Activated CD8-positive, alpha-beta T cell treated with anti-CD3 and anti-CD28 coated beads for 36 hours (primary cell): ENCODE data around the gene RBM15B. TPM values are rescaled to one million over a fixed set of nuclear protein-coding genes. Genes with fewer than 3 reads are reported as not detected.
"Not testable (repeated sequence)": the region's sequence is repeated elsewhere in the genome, so short reads cannot be mapped to it uniquely, and the experiment has no call there.

Experiments
- ATAC-seq: fragments of 200-7000 bp; cut with Tn5 transposase; one replicate; pipeline ENCODE4 v1.10.0; 2021; ENCODE audit warnings: mild to moderate bottlenecking, moderate library complexity
- CTCF ChIA-PET: fragments of 350-600 bp; sonication (Branson Sonifier 250); formaldehyde crosslinking; loops from one replicate; lab custom pipeline; 2021; ENCODE audit warnings: antibody characterized with exemption; lab: Charles Lee
- POLR2A ChIA-PET: fragments of 350-600 bp; sonication (Branson Sonifier 250); formaldehyde crosslinking; loops from one replicate; lab custom pipeline; 2021; ENCODE audit warnings: antibody characterized with exemption; lab: Charles Lee
- DNase-seq: peaks from one replicate; pipeline ENCODE4 v3.0.0-alpha.2; 2020
- H3K27ac Mint-ChIP-seq: one replicate; pipeline ENCODE4 v1.8.0; 2021; ENCODE audit warnings: mild to moderate bottlenecking, mixed read lengths
- H3K27me3 Mint-ChIP-seq: one replicate; pipeline ENCODE4 v1.8.0; 2021; ENCODE audit warnings: mixed read lengths
- H3K36me3 Mint-ChIP-seq: one replicate; pipeline ENCODE4 v1.8.0; 2021; ENCODE audit warnings: low read depth, mixed read lengths
- H3K4me1 Mint-ChIP-seq: one replicate; pipeline ENCODE4 v1.8.0; 2021; ENCODE audit warnings: low read depth, mixed read lengths
- H3K4me3 Mint-ChIP-seq: one replicate; pipeline ENCODE4 v1.8.0; 2021; ENCODE audit warnings: mild to moderate bottlenecking, moderate library complexity, mixed read lengths
- H3K9me3 Mint-ChIP-seq: one replicate; pipeline ENCODE4 v1.8.0; 2021; ENCODE audit warnings: mixed read lengths
- CTCF ChIP-seq: fragments of 200-600 bp; IDR thresholded peaks from one replicate; pipeline ENCODE4 v1.8.0; 2022; ENCODE audit warnings: antibody characterized with exemption, mild to moderate bottlenecking
- intact Hi-C: fragments of 100-400 bp; cut with micrococcal nuclease; formaldehyde crosslinking; loops from one replicate; pipeline ENCODE4 v1.10.0; 2022
- total RNA-seq, 2 experiments: library from RNA; stranded (reverse); gene quantifications; one replicate each; pipeline ENCODE4 v1.2.3, GENCODE V29; 2021

RBM15B gene
- total RNA-seq, 2 experiments from 2014 or later, result 20.8 to 20.9 TPM

DNA sequence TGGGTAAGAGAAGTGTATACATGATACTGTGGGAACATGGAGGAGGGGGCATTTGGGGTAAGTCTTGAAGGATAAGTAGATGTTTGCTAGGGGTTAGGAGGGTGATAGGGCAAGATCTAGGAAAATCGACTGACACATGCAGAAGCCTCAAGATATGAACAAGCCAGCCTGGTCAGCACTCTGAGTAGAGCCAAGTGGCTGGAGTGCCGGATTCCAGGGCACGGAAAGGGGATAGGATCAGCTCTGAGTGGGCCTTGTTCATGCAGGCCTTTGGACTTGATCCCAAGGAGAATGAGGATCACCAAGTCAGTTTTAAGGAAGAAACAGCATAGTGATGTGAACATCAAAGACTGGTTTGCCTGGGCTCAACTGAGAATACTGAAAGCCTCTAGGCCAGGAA is 30.3 kb upstream of the RBM15B start:
- no peak overlapping the region for H3K27ac Mint-ChIP-seq
- ATAC-seq (no peak), DNase-seq (no peak)
- H3K36me3 Mint-ChIP-seq, result no peaks in the 10 kb centered on the region
- intact Hi-C loops, result no loop called here
- no peaks in the 10 kb centered on the region for H3K4me1 Mint-ChIP-seq
- no peaks in the 10 kb centered on the region for H3K9me3 Mint-ChIP-seq
- ChIA-PET CTCF (no interaction called here), POLR2A (interaction anchor here (0.8 kb wide), 1 partner anchor 330 kb away, joined by 3 read pairs; no protein-coding TSS in a partner anchor)
- H3K27me3 Mint-ChIP-seq, result no peaks in the 10 kb centered on the region
- TF ChIP-seq CTCF, result no peak
- no peak overlapping the region for H3K4me3 Mint-ChIP-seq

DNA sequence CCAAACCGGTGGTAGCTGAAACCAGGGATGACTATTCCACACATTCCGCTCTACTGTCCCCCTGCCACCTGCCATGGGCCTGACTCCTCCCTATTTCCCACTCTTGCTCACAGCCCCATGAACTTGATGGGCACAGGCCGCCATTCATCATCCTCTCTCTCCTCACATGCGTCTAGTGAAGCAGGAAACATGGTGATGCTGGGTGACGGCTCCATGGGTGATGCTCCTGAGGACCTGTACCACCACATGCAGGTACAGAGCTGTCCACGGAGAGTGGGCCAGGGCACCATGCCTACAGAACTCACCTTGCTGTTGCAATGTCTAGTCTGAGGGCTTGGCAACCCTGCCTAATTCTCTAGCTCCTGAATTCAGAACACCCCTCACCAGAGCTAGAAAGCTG is 29.3 kb upstream of the RBM15B start:
- Mint-ChIP-seq H3K4me1 (no peaks in the 10 kb centered on the region), H3K9me3 (no peaks in the 10 kb centered on the region), H3K27me3 (no peaks in the 10 kb centered on the region), H3K4me3 (no peak overlapping the region), H3K36me3 (peaks cover 1% of the 10 kb centered on the region), H3K27ac (no peak overlapping the region)
- no peak for TF ChIP-seq CTCF
- intact Hi-C loops, result no loop called here
- DNase-seq (no peak), ATAC-seq (no peak)
- POLR2A ChIA-PET, result no interaction called here
- CTCF ChIA-PET, result no interaction called here

DNA sequence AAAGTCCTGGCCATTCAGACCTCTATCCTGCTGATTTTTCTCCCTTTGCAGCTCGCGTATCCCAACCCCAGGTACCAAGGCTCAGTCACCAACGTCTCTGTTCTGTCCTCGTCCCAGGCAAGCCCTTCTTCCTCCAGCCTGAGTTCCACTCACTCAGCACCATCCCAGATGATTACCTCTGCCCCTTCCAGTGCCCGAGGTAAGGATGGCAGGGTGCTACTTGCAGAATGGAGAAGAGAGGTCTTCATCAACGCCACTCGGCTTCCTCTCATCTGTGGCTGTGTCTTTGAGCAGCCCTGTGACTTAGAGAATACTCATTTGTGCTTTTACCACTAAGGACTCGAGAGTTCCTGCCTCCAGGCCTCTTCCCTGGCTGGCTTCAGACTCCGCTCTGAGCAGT is 28.6 kb upstream of the RBM15B start:
- H3K36me3 Mint-ChIP-seq, result peaks cover 3% of the 10 kb centered on the region
- ChIA-PET POLR2A (no interaction called here), CTCF (no interaction called here)
- no peaks in the 10 kb centered on the region for H3K27me3 Mint-ChIP-seq
- TF ChIP-seq CTCF, result no peak
- intact Hi-C loops, result no loop called here
- ATAC-seq, result no peak
- DNase-seq, result no peak
- H3K4me3 Mint-ChIP-seq, result no peak overlapping the region
- no peak overlapping the region for H3K27ac Mint-ChIP-seq
- no peaks in the 10 kb centered on the region for H3K4me1 Mint-ChIP-seq
- no peaks in the 10 kb centered on the region for H3K9me3 Mint-ChIP-seq

- ATAC-seq, H3K36me3 Mint-ChIP-seq, H3K9me3 Mint-ChIP-seq, H3K4me1 Mint-ChIP-seq, H3K27ac Mint-ChIP-seq, DNase-seq, H3K4me3 Mint-ChIP-seq, intact Hi-C loops, H3K27me3 Mint-ChIP-seq, POLR2A ChIA-PET: not testable (repeated sequence)
- CTCF ChIA-PET, result interaction anchor here (3.0 kb wide), 1 partner anchor 12 kb away, joined by 10 read pairs; no protein-coding TSS in a partner anchor
Measured at GRCh38 chr3:51368276-51368675, 22.8 kb upstream of the RBM15B start.

DNA sequence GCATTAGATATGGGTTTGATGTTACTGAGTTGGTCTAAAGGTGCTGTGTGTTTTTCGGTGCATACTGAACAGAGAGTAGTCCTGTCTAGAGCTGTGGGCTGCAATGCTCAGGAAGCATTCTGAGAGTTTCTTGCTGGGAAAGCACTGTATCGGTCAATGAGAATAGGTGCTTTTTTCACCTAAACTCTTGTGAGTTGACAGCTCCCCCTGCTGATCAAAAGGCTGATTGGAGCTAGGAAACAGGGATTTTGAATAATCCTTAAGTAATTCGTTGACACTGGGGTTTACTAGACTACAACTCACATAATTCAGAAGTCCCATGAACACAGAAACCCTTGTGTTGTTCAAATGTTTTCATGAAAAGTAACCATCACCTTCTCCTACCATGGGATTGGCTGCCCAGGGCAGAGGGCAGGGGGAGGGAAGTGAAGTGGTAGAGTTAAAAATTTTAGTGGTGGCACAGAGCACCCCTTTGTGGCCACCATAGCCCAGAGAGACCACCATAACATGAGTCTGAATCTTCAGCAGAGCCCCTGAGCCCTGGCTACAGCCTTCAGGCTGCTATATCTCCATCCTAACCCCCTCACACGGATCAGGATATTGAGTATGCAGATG is 19.0 kb upstream of the RBM15B start:
- Mint-ChIP-seq H3K27ac (no peak overlapping the region), H3K4me3 (no peak overlapping the region), H3K4me1 (peaks cover 2% of the 10 kb centered on the region), H3K27me3 (no peaks in the 10 kb centered on the region), H3K36me3 (peaks cover 5% of the 10 kb centered on the region), H3K9me3 (no peaks in the 10 kb centered on the region)
- ChIA-PET CTCF (interaction anchor here (0.6 to 3.8 kb wide), 12 partner anchors 13 to 762 kb away, joined by 3 to 38 read pairs (median 4); partner anchors contain the start of genes DOCK3 and MAPKAPK3), POLR2A (interaction anchor here (0.7 kb wide), 1 partner anchor 756 kb away, joined by 3 read pairs; no protein-coding TSS in a partner anchor)
- TF ChIP-seq CTCF, result peak; percentile 51
- ATAC-seq (peak; percentile 47), DNase-seq (peak; percentile 77)
- intact Hi-C loops, result loop anchor here (2.0 kb wide), 1 partner anchor 401 kb away; no protein-coding TSS in a partner anchor
